GM21526 (cell line): ENCODE measurements around the gene KCNT2.
"Not testable (repeated sequence)": the region's sequence is repeated elsewhere in the genome, so short reads cannot be mapped to it uniquely, and the experiment has no call there.

Experiments used
- ATAC-seq: cut with Tn5 transposase; IDR thresholded peaks from one replicate; pipeline ENCODE4 v1.9.1; 2021; ENCODE audit warnings: moderate library complexity; ENCODE audit not compliant: unreplicated experiment, low FRiP score

The KCNT2 gene

GRCh38 chr1:196361112-196361714 lies 247.0 kb downstream of the KCNT2 start:
- no peak for ATAC-seq

GRCh38 chr1:196357913-196358312 lies 250.3 kb downstream of the KCNT2 start:
- ATAC-seq: no peak

- ATAC-seq: no peak
Observed at GRCh38 chr1:196355206-196355786, 252.9 kb downstream of the KCNT2 start.

GRCh38 chr1:196344453-196344852 lies 263.8 kb downstream of the KCNT2 start:
- ATAC-seq: no peak

DNA sequence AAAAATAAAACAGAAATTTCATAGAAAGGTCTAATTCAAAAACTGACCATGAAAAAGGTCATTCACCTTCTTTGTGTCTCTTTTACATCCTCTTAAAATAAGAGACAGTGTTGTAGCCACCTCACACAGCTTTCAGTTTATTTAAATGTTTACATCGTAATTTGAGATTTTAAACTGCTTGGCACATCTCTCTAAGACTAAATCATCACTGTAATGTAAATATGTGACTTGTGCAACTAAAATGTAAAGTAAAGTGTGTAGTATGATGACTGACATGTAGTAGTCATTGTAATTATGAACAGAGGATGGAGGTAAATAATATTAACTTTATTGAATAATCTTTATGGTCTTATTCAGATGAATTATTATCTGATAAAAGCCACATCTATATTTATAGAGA lies 283.9 kb downstream of the KCNT2 start:
- no peak for ATAC-seq

DNA sequence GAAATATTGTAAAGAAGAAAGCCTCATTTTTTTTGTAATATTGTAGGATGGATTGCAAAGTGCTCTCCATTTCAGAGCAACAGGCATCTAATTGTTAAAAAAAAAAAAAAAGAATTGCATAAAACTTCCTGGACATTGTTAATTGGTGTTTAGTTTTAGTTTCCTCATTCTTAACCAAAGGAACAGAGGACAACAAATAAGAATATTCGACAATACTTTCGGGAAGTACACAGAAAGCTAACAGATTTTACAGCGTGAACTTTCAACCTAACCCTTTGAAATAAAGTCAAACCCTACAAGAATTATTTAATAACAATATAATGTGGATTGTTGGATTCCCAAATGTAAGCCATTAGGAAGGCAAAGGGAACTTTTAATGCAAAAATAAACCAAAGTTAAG lies 284.4 kb downstream of the KCNT2 start:
- no peak for ATAC-seq

DNA sequence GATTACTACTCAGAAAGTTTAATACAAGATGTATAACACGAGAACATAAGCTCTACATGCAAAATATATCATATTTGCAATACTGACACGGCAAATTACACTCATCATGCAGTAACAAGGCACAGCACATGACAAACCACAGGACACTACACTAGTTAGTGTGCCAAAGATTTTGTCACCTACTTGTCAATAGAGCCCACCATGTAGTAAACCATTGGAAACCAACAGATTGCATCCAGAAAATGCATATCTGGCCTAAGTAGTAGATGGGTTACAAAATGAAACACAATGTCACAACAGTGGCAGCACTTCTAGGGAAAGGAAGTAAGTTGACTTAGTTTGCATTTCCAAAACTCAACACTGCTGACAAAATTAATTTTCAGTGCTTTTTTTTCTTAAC lies 288.9 kb downstream of the KCNT2 start:
- no peak for ATAC-seq

DNA sequence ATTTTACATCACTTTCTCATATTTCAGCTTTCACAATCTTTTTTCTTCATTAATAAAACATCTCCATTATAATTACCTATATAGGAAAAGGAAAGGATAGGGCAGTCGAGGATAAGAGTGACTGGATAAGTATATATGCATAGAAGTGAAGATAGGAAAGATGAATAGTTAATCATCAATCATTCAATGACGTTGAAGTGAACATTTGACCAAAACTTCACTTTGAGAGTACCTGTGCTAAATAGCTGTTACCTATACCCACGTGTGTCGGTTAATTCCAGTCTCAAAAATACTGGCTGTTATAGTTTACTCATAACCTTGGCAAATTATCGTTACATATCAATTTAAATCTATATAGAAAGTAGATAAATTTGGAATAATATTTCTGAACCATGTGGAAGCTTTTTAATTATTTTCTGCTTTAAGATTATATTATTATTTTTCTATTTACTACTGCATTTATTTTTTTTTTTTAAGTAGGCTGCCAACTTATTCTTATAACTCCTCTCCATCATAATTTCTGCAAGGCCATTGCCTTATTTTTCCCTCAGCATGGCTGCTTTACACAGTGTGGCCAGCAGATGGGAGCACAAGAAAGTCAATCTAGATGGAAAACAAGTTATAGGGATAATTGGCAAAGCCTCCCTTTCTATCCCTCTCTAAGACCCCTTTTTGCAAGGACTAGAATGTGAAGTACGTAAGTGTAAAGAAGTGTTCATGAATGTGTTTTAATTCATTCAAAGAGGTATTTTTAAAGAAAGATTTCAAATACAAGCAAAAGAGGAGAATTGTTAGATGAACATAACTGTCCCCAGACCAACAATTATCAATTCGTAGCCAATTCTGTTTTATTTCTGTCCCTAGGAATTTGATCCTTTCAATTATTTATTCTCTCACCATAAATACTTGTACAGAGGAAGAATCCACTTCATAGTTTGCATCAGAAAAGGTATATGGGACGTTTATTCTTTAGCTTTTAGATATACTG lies 290.4 kb downstream of the KCNT2 start:
- no peak for ATAC-seq

DNA sequence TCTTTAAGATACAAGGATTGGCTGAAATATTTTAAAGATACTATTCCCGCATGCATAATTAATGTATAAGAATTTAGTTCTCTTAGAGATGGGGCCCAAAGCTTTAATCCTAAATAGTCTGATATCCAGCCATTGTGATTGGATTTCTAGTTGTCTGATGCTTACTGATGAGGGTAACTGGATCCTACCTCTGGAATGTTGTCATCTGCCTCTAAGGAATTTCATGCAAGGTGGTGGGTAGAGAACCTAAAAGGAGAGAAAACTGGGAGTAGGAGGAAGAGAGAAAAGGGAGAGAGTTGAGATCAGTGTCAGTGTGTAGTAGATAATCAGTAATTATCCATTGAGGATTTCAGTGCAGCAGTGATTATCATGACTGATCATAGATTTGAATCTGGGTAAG lies 295.5 kb downstream of the KCNT2 start:
- no peak for ATAC-seq

GRCh38 chr1:196309386-196309785 lies 298.9 kb downstream of the KCNT2 start:
- no peak for ATAC-seq

DNA sequence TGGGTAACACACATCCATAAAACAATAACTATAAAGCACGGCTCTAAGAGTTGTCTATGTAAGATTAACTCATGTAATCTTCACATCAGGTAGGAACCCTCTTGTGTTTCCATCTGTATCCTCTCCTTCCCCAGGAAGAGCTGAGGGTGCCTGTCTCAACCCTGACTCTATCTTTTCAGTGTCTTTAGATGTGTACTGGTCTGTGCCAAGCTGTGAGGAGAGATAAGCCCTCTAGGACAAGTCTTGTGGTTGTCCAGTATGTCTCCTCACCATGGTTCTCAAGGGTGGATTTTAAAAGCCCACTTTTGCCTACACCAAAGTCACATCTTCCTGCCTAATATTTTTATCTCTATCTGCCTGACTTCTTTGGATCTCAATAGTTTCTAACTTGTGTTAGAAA lies 300.1 kb downstream of the KCNT2 start:
- ATAC-seq: no peak

- ATAC-seq: no peak
Observed at GRCh38 chr1:196306421-196306820, 301.8 kb downstream of the KCNT2 start.

- no peak for ATAC-seq
Observed at GRCh38 chr1:196305216-196305615, 303.0 kb downstream of the KCNT2 start.

- ATAC-seq: no peak
Observed at GRCh38 chr1:196302981-196303380, 305.3 kb downstream of the KCNT2 start.

DNA sequence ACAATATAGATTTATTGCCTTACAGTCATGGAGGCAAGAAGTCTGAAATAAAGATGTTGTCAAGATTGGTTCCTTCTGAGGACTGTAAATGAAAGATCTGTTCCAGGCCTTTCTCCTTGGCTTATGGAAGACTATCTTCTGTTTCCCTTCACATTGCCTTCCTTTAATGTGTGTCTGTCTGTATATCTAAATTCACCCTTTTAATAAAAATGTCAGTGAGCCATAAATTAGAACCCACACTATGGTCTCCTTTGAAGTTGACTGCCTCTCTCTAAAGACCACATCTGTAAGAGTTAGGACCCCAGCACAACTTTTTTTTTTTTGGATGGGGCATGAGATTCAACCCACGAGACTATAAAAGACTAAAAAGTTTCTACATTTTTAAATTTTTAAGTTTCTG lies 305.8 kb downstream of the KCNT2 start:
- ATAC-seq: no peak

DNA sequence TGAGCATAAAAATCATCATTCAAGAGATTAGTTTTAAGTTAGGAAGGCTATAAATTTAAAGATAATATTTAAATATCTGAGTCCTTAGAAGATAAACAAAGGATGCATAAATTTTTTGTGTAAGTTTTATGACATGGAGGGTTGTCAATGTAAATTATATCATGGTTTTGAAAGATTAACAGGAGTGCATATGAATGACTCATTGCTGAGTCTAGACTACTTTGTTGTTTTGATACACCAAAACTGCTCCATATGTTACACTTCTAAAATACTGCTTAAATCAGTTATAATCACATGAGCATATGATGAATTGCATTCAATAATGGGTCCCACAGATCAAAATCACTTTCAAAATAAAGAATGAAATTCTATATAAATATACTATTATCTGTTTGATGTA lies 312.5 kb downstream of the KCNT2 start:
- no peak for ATAC-seq

- ATAC-seq: no peak
Observed at GRCh38 chr1:196278816-196279215, 329.4 kb downstream of the KCNT2 start.

- ATAC-seq: no peak
Observed at GRCh38 chr1:196277860-196278259, 330.4 kb downstream of the KCNT2 start.

GRCh38 chr1:196271212-196271947 lies 336.9 kb downstream of the KCNT2 start:
- ATAC-seq: no peak

DNA sequence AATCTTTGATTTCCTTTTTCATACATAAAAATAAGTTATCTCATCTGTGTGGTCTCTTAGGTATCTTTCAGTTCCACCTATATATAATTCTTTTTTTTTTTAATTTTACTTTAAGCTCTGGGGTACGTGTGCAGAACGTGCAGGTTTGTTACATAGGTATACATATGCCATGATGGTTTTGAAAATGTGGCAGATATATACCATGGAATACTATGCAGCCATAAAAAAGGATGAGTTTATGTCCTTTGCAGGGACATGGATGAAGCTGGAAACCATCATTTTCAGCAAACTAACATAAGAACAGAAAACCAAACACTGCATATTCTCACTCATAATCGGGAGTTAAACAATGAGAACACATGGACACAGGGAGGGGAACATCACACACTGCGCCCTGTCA lies 345.2 kb downstream of the KCNT2 start:
- ATAC-seq: not testable (repeated sequence)

- no peak for ATAC-seq
Observed at GRCh38 chr1:196260270-196260669, 348.0 kb downstream of the KCNT2 start.
